Stimulated activated CD4-positive, alpha-beta T cell treated with anti-CD3 and anti-CD28 coated beads, Interleukin-4, amount 100 ng/mL, for 24 hours (primary cell): ENCODE measurements around the gene SPAG16.

ENCODE experiments used
- DNase-seq: peaks from one replicate; pipeline ENCODE4 v3.0.0-alpha.2; 2020

The SPAG16 gene

GRCh38 chr2:214203214-214203613 is 919.0 kb downstream of the SPAG16 start:
- no peak for DNase-seq

DNA sequence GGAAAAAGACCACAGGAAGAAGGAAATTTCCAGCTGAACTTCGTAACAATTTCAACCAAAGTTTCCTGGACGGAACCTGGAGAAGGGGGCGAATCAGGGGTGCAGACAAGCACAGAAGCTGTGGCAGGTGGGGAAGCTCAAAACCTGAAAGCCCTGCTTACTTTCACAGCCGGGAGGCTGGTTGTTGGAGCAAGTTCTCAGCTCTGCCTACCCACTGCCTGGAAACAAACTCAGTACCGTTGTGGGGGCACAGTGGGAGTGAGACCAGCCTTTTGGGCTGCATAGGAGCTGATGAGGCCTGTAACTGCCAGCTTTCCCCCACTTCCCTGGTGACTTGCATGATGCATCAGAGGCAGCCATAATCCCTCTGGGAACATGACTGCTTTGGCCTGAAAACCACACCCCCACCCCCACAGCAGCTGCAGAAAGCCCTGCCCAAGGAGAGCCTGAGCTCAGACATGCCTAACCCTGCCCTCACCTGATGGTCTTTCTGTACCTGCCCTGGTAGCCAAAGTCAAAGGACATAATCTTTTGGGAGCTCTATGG is 919.6 kb downstream of the SPAG16 start:
- no peak for DNase-seq

DNA sequence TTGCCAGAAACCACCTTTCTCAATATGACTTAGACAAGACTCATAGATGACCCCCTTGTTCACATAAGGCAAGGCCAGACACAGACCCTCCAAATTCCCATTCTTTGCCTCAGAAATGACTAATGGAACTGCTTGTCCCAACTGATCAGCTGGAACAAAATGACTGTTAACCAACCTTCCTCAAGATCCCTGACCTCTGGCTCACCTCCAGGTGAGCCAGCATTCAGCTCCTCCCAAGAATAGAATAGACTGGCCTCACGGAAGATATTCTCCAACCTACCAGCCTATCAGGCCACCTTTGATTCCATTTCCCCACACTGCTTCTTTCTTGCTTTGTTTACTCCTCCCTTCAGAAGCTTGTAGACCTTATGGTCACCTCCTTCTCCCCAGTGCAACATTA is 930.8 kb downstream of the SPAG16 start:
- DNase-seq, result no peak

DNA sequence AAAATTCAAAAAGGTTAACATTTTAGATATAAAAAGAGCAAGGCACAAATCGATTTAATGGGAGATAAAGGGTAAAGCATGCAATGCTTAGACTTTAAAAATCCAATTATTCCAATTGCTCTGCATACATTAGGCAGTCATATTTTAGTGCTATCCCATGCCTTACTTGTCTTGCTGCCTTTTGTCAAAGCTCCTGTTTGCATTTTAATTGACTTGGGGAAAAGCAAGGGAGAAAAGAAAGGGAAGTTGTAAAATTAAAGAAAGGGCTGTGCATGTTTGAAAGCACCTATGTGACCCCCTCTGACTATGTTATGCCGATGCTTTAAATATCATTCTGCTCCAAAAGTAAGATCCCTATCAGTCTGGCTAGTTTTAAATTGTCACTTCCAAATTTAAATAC is 932.9 kb downstream of the SPAG16 start:
- no peak for DNase-seq

GRCh38 chr2:214217599-214217998 is 933.3 kb downstream of the SPAG16 start:
- DNase-seq, result no peak

DNA sequence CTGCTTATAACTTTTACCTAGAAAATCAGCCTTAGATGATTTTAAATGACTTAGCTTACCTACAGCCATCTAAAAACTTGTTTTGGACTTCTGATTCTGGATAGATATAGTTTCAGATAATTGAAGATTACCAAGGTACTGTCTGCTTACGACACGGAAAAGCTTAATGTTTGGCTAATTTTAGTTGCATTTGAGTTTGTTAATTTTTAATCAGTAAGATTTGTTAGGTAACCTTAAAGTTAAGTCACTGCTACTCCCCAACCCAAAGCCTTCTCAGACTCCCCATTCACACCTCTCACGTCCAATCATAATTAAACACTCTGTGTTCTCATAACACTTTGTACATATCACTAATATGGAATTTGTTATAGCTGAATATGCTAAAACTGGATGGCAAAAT is 936.0 kb downstream of the SPAG16 start:
- no peak for DNase-seq

DNA sequence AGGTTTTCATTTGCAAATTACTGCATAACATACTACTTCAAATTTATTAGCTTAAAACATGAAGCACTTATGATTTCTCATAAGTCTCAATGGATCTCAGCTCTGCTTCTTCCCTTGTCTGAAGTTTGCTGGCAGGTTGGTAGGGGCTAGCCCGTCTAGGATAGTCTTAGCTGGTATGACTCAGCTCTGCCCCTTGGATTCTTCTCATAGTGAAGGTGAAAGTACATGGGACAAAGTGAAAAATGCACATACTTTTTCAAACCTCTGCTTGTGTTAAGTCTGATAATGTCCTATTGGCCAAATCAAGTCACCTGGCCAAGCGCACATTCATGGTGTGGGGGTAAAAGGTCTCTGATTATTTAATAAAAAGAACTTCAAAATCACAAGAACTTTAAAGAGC is 941.8 kb downstream of the SPAG16 start:
- no peak for DNase-seq

DNA sequence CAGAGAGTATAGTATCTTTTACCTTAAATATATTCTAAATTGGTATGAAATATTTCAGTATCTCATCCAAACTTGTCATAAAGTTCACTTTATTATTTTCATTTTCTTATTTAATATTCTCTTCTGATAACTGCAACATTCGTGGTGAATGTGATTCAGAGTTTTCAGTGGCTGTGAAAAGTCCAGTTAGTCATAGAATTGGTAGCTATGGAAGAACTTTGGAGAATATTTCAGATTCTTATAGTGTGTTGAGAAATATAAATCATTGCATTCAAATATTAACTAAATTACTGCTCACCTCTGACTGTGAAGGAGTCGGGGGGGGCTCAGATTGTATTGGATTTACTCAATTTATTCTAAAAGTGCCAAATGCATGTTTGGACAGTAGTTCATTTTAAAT is 948.0 kb downstream of the SPAG16 start:
- no peak for DNase-seq

DNA sequence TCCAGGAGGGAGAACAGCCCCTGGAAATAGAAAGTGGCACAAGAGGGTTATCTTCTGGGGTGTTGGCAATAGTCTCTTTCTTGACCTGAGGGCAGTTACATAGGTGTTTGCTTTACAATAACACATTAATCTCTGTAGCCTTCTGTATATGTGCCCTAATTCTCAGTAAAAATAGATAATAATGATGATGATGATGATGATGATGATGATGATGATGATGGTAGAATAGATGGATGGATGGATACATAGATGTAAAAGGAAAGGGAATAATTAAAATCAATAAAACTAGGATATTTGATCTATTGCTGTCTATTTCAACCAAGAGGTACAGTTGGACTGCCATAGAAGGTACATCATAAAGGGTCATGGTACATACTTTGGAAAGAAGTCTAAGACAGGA is 948.9 kb downstream of the SPAG16 start:
- DNase-seq, result no peak

GRCh38 chr2:214242797-214243196 is 958.5 kb downstream of the SPAG16 start:
- DNase-seq, result no peak

- no peak for DNase-seq
These were observed 960.6 kb downstream of the SPAG16 start for GRCh38 chr2:214244847-214245246.

DNA sequence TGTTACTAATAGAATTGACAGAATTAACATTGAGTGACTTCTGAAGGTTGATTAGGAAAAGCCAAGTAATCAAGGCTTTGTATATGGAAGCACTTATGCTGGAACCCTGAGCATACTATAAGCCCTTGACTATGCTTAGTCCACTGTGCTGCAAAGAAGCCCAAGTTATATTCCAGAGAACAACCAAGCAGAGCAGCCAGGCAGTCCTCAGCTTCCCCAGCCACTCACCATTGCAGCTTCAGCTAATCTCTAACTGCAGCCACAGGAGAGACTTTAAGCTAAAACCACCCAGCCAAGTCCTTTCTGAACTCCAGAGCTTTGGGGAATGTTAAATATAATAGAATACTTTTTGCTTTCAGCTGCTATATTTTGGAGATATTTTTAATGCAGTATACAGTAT is 962.2 kb downstream of the SPAG16 start:
- no peak for DNase-seq

DNA sequence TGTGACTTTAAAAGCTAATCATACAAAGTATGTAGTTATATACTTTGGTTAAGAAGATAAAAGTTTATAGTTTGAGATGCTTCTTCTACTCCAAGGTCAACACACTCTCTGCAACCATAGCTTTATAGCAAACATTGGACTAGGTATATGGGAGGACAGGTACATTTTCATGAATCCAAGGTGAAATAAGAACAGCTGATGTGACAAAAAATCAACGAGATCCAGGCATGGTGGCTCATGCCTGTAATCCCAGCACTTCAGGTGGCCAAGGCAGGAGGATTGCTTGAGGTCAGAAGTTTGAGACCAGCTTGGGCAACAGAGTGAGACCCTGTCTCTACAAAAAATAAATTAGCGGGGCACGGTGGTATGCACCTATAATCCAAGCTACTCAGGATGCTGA is 963.3 kb downstream of the SPAG16 start:
- DNase-seq, result no peak

GRCh38 chr2:214255046-214255445 is 970.8 kb downstream of the SPAG16 start:
- no peak for DNase-seq

- DNase-seq, result no peak
These were observed 977.4 kb downstream of the SPAG16 start for GRCh38 chr2:214261683-214262082.

DNA sequence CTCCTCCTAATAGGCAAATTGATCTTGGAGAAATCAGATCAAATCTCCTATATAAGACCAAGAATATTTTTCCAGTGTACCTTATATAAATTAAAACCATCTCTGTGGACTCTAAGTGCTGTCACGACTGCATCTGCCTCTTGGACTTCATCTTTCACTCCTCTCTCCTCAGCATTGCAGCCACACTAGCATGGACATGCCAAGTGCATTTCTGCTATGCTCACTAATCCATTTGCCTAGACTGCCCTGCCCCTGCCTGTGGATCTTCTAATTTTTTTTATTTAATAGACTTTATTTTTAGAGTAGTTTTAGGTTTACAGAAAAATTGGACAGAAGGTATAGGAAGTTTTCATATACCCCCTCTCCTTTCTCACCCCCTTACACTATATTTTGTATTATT is 979.9 kb downstream of the SPAG16 start:
- DNase-seq, result no peak

DNA sequence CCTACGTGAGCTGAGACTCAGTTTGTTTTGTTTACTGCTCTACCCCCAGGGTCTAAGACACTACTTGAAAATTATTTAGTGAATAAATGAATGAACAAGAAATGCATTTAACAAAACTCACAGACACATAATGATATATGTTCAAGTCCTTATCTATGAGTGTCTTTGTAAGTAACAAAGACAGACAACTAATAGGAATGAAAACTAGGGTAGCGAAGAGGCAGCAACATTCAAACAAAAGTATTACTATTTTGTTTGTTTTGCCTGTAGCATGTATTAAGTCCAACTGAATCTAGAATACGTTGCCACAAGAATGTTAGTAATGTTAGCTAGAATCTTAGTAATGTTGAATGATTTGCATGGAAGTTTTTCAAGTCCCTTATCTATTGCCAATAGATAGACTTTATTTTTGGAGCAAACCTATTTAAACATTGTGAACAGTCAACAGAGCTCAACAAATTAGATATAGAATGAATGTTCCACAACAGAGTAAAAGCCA is 981.8 kb downstream of the SPAG16 start:
- DNase-seq, result no peak

DNA sequence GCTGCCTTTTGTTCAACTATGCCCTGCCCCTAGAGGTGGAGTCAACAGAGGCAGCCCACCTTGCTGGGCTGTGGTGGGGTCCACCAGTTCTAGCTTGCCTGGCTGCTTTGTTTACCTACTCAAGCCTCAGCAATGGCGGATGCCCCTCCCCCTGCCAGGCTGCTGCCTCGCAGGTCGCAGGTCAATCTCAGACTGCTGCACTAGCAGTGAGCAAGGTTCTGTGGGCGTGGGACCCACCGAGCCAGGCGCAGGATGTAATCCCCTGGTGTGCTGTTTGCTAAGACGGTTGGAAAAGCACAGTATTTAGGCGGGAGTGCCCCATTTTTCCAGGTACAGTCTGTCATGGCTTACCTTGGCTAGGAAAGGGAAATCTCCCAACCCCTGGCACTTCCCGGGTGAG is 993.6 kb downstream of the SPAG16 start:
- no peak for DNase-seq

GRCh38 chr2:214286011-214286410 is 1001.7 kb downstream of the SPAG16 start:
- DNase-seq, result no peak

DNA sequence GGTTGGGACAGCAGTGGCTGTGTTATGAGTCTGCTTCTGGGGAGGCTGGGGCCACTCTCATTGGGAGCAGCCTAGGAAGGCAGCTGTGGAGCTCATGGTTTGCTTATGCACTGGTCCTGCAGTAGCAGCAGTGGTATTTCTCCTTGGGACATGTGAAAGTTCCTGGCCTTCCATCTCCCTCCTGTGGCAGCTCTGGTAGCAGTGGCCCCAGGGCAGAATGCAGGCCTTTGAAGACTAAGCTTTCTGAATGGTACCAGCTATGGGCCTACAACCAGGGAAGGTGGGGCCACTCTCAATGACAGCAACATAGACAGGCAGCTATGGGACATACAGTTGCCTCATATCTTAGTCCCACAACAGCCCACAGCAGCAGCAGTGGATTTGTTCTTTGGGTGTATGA is 1009.3 kb downstream of the SPAG16 start:
- no peak for DNase-seq

- DNase-seq, result no peak
These were observed 1010.2 kb downstream of the SPAG16 start for GRCh38 chr2:214294426-214294825.

- DNase-seq, result no peak
These were observed 1013.2 kb downstream of the SPAG16 start for GRCh38 chr2:214297423-214297822.

- DNase-seq, result no peak
These were observed 1026.1 kb downstream of the SPAG16 start for GRCh38 chr2:214310319-214310718.

GRCh38 chr2:214311031-214311533 is 1026.8 kb downstream of the SPAG16 start:
- DNase-seq, result no peak

DNA sequence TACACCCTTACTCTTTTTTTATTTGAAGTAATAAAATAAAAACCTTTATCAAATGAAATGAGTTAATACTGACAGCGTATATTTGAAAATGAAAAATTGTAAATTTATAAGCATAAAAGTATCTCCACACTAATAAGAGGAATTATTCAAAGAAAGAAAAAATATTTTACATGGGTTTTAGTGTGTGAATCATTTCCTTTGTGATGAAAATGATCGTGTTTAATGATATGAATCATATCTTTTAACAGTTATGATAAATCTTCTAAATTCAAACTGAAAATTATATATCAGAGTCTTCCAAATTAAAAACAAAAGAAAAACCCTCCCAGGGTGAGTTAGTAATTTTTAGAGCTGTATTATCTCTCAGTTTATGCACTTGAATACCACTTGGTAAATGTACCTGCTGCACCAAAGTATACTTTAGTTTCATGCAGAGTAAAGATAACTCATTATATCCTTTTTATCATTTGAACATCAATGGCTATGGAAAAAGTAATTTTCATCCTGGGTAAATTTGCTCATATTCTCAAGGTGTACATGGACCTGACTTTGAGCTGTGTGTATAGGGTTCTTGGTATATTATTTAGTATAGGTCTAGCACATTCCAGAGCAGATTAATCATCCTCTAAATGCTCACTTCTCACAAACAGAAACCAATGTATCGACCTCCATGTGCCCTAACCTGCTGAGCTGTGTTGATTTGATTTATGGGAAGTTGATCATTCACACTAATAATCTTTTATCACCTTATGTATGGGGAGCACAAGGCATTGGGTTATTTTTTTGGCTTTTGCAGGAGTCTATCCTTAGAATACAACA is 1027.9 kb downstream of the SPAG16 start:
- DNase-seq, result no peak
